SW480 (cell line): Measurements from ENCODE around the gene NAA35.
"Not testable (repeated sequence)": the region's sequence is repeated elsewhere in the genome, so short reads cannot be mapped to it uniquely, and the experiment has no call there.

Experiments used
- DNase-seq: peaks from one replicate; pipeline ENCODE4 v3.0.0-alpha.2; 2016; ENCODE audit warnings: low spot score

NAA35 gene

GRCh38 chr9:85944672-85945071 is 3.7 kb downstream of the NAA35 start:
- DNase-seq = no peak

- DNase-seq = no peak
Measured at GRCh38 chr9:85949586-85950335, 8.8 kb downstream of the NAA35 start.

GRCh38 chr9:85959955-85960354 is 19.0 kb downstream of the NAA35 start:
- DNase-seq = no peak

DNA sequence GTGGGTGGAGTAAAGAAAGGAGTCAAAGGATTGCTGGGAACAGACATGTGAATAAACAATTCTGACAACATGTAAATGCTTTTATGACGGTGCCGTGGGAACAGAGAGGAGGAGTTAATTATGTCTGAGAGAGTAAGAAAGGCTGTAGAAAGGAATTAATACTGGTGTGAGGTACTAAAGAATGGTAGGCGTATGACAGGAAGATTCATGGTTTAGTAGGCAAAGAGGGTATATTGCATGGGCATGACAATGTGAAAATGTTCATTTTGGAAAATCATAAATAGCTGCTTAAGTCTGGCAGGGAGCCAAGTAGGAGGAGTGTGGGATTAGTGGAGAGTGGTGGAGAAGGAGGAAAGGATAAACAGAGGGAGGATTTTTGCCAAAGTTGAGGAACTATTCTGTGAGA is 19.7 kb downstream of the NAA35 start:
- no peak for DNase-seq

- DNase-seq = no peak
Measured at GRCh38 chr9:85964526-85964925, 23.6 kb downstream of the NAA35 start.

GRCh38 chr9:85964949-85965348 is 24.0 kb downstream of the NAA35 start:
- no peak for DNase-seq

GRCh38 chr9:85969727-85970126 is 28.8 kb downstream of the NAA35 start:
- no peak for DNase-seq

GRCh38 chr9:85971731-85972130 is 30.8 kb downstream of the NAA35 start:
- no peak for DNase-seq

DNA sequence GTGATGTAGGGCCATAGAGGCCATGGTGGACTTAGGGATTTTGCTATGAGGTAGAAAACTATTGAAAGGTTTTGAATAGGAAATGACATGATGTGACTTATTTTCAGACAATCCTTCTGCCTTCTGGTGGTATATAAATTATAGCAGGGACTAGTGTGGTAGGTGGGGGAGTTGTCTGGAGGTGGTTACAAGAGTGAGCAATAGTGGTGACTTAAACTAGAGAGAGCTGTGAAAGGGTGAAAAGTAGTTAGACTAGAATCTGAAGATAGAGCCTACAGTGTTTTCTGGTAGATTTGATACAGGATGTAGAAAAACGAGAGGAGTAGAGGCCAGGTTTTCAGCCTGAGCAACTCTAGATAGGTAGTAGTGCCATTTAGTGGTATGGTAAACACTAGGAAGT is 32.3 kb downstream of the NAA35 start:
- no peak for DNase-seq

- not testable (repeated sequence) for DNase-seq
Measured at GRCh38 chr9:85974055-85974547, 33.2 kb downstream of the NAA35 start.

DNA sequence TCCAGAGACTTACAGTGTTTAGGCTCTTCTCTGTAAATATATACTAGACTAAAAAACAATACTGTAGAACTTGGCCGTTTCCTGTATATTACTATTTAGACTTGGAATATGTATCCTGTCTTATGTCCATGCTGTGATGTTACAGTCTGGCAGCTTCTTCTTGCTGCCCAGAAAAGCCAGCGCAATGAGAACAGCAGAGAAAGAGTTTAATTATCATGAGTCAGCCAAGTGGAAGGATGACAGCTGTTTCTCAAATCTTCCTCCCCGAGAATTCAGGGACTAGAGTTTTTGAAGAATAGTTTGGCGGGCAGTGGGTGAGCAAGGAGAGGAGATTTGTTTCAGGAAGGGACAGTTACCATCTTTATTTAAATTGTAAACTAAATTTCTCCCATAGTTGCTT is 37.5 kb downstream of the NAA35 start:
- DNase-seq = no peak

GRCh38 chr9:85981369-85981768 is 40.4 kb downstream of the NAA35 start:
- no peak for DNase-seq

DNA sequence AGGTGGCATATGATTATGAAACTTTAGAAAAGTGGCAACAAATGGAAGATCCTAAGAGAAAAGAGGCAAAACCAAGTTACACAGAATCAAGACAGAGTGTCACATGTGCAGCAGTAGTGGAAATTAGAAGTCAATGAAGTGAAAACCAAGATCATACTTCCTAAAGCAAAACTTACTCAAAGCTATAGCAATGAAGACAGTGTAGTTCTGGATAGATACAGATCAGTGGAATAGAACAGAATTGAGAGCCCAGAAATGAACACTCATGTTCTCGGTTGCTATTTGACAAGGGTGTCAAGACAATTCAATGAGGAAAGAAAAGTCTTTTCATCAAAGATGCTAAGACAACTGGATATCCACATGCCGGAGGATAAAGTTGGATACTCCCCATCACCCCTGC is 43.5 kb downstream of the NAA35 start:
- no peak for DNase-seq

DNA sequence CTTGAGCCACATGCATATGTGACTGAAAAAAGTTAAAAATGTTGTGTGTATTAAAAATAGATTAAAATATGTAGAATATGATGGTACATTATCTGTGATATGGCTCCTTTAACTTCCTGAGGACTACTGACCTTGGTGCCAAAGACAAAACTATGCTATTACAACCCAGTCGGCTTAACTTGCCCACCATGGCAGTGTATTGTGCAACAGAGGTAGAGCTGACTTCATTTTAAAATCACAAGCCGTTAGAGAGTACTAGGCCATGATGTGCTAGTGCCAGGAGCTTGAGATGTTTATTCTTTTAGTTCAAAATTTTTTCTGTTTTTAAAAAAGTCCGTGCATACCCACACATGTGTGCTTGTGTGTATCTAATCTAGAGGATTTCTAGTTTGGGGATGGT is 46.3 kb downstream of the NAA35 start:
- DNase-seq = no peak

- DNase-seq = no peak
Measured at GRCh38 chr9:85994191-85994590, 53.2 kb downstream of the NAA35 start.

DNA sequence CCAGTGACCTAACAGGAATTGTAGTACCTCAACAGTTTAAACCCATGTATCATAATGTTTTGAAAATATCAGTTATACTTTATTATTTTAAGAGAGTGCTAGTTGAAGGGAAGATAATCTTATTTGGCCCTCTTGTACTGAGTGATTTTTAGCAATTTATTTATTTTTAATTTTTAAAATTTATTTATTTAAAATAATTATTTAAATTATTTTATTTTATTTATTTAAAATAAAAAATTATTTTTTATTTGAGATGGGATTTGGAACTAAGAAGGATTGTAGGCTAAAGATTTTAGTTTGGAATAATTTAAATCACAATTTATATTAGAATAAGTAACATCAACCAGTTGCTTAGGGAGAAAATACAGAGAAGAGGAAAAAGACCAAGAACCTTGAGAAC is 54.2 kb downstream of the NAA35 start:
- DNase-seq = no peak

GRCh38 chr9:85995599-85995998 is 54.7 kb downstream of the NAA35 start:
- DNase-seq = no peak

DNA sequence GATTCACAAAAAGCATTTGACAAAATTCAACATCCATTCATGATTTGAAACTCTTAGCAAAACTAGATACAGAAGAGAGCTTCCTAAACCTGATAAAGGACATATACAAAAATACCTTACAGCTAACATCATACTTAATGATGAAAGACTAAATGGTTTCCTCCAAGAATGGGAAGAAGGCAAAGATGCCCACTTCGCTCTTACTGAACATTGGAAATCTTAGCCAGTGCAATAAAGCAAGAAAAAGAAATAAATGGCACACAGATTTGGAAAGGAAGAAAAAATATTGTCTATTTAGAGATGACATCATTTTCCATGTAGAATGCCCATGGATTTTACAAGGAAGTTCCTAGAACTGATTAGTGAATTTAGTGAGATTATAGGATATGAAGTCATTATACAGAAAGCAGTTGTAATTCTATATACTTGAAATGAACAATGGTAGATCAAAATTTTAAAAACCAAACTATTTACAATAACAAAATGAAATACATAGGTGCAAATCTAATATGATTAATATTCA is 64.4 kb downstream of the NAA35 start:
- no peak for DNase-seq

GRCh38 chr9:86009133-86009532 is 68.2 kb downstream of the NAA35 start:
- no peak for DNase-seq

GRCh38 chr9:86020731-86021130 is 79.8 kb downstream of the NAA35 start:
- no peak for DNase-seq

DNA sequence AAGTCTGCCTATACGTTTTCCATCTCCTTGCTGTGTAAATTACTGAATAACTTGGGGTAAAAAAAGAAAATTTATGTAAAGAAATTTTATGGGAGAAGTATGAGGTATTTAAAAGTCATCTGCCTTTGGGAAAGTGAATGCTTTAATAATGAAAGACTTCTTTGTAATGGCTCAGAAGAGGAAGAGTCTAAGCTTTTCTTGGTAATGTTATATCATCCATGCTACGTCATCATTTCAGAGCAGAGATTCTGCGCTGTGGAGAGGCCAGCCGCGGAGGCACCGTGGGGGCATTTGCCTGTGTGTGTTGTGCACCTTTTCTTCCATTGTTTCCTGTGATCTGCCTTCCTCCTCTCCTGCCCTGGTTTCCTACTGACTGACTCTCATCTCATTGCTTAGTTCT is 80.2 kb downstream of the NAA35 start:
- no peak for DNase-seq

- DNase-seq = no peak
Measured at GRCh38 chr9:86022687-86023266, 81.8 kb downstream of the NAA35 start.

GRCh38 chr9:86027767-86028166 is 86.8 kb downstream of the NAA35 start:
- DNase-seq = no peak
